ENCODE data around the gene DMD.

DMD gene

DNA sequence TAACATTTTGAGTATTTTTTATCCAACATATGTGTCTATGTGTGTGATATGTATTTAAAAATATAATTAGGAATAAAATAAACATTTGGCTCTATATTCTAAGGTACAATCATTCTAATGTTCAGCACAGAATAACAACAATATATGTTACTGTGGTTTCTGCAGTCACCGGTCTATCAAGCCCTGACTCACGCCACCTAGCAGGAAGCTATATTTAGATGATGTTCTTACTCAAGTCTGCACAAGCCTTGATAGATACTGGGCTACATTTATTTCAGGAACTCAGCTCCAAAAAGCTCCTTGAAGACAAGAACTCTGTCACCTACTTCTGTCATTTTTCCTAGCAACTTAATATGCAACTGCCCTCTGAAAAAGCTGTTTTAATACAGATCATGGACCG lies 1987.5 kb downstream of the DMD start:
- peaks cover 5% of the 10 kb centered on the region for H3K79me1 ChIP-seq (ENCODE audit: low read length)
- no peaks in the 10 kb centered on the region for H3K27me3 ChIP-seq (ENCODE audit: insufficient read depth, low read length)
- no peak overlapping the region for H2BK120ac ChIP-seq (ENCODE audit: insufficient read depth, low read length, poor library complexity)
- no peak overlapping the region for H3K23ac ChIP-seq (ENCODE audit: low read length)
- WGBS (ENCODE audit: extremely low coverage, insufficient coverage, insufficient read length), result no CpG with 5 or more reads among the region's 3 CpGs
- H3K14ac ChIP-seq (ENCODE audit: low read length), result no peak overlapping the region
- no peak overlapping the region for H3K9ac ChIP-seq (ENCODE audit: low read length)
- no peak overlapping the region for H2AK5ac ChIP-seq (ENCODE audit: low read length)
- no peaks in the 10 kb centered on the region for H3K79me2 ChIP-seq (ENCODE audit: control insufficient read depth, insufficient read depth, low read length, poor library complexity)
- no peak overlapping the region for H2BK12ac ChIP-seq (ENCODE audit: low read length)
- no peak overlapping the region for H3K4ac ChIP-seq (ENCODE audit: low read depth, low read length)
- no peak overlapping the region for H4K91ac ChIP-seq (ENCODE audit: low read depth, low read length)
- no peak overlapping the region for H3K18ac ChIP-seq (ENCODE audit: low read length)
- H3K4me3 ChIP-seq (ENCODE audit: low read depth, low read length), result no peak overlapping the region
- H4K12ac ChIP-seq (ENCODE audit: low read depth, low read length), result no peak overlapping the region
- H3K36me3 ChIP-seq (ENCODE audit: control insufficient read depth in 1 of 2, insufficient read depth in 2 of 2, low read length in 2 of 2), result no peaks in the 10 kb centered on the region
- H3K4me1 ChIP-seq (ENCODE audit: control insufficient read depth in 1 of 2, insufficient read depth in 2 of 2, low read length in 2 of 2), result peaks cover 0 to 5% of the 10 kb centered on the region in 2 experiments
- no peak overlapping the region for H2BK5ac ChIP-seq (ENCODE audit: low read depth, low read length, poor library complexity)
- peak in 1 of 2 donors; percentile 55 for DNase-seq
- no peak overlapping the region for H4K8ac ChIP-seq (ENCODE audit: low read depth, low read length)
- H3K9me3 ChIP-seq (ENCODE audit: insufficient read depth, low read depth, low read length), result no peaks in the 10 kb centered on the region
- no peak overlapping the region for H3K4me2 ChIP-seq (ENCODE audit: low read length)
- no peak overlapping the region for H3K27ac ChIP-seq (ENCODE audit: low read depth, low read length)
- no peak overlapping the region for H2AFZ ChIP-seq (ENCODE audit: insufficient read depth, low read length, poor library complexity)

DNA sequence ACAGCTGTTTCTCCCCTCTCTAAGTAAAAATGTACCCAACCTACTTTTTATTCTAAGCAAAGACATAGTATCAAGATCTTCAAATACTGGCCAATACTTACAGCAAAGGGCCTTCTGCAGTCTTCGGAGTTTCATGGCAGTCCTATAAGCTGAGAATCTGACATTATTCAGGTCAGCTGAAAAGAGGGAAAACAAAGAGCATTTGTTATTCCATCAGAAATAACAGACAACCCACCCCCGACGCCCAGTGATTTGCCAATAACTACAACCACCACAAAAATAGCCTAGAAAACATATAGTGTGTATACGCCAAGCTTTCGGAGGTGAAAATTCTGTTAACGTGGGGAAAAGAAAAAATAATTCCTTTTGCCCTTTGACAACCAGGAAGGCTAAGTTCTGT lies 1988.4 kb downstream of the DMD start:
- Histone ChIP-seq H4K8ac (ENCODE audit: low read depth, low read length) (no peak overlapping the region), H2BK5ac (ENCODE audit: low read depth, low read length, poor library complexity) (no peak overlapping the region), H3K27ac (ENCODE audit: low read depth, low read length) (no peak overlapping the region), H3K4me2 (ENCODE audit: low read length) (no peak overlapping the region), H3K9me3 (ENCODE audit: insufficient read depth, low read depth, low read length) (no peaks in the 10 kb centered on the region), H3K14ac (ENCODE audit: low read length) (no peak overlapping the region), H4K91ac (ENCODE audit: low read depth, low read length) (no peak overlapping the region), H2AFZ (ENCODE audit: insufficient read depth, low read length, poor library complexity) (no peak overlapping the region), H2AK5ac (ENCODE audit: low read length) (no peak overlapping the region), H3K36me3 (ENCODE audit: control insufficient read depth in 1 of 2, insufficient read depth in 2 of 2, low read length in 2 of 2) (no peaks in the 10 kb centered on the region), H3K23ac (ENCODE audit: low read length) (no peak overlapping the region), H3K79me2 (ENCODE audit: control insufficient read depth, insufficient read depth, low read length, poor library complexity) (no peaks in the 10 kb centered on the region), H3K79me1 (ENCODE audit: low read length) (peaks cover 5% of the 10 kb centered on the region), H2BK12ac (ENCODE audit: low read length) (no peak overlapping the region), H4K12ac (ENCODE audit: low read depth, low read length) (no peak overlapping the region), H3K18ac (ENCODE audit: low read length) (no peak overlapping the region), H3K9ac (ENCODE audit: low read length) (no peak overlapping the region), H2BK120ac (ENCODE audit: insufficient read depth, low read length, poor library complexity) (no peak overlapping the region), H3K27me3 (ENCODE audit: insufficient read depth, low read length) (no peaks in the 10 kb centered on the region), H3K4me3 (ENCODE audit: low read depth, low read length) (no peak overlapping the region), H3K4ac (ENCODE audit: low read depth, low read length) (no peak overlapping the region), H3K4me1 (ENCODE audit: control insufficient read depth in 1 of 2, insufficient read depth in 2 of 2, low read length in 2 of 2) (peaks cover 0 to 5% of the 10 kb centered on the region in 2 experiments)
- peak in 1 of 2 donors; percentile 3 for DNase-seq
- WGBS (ENCODE audit: extremely low coverage, insufficient coverage, insufficient read length), result no CpG with 5 or more reads among the region's 6 CpGs

DNA sequence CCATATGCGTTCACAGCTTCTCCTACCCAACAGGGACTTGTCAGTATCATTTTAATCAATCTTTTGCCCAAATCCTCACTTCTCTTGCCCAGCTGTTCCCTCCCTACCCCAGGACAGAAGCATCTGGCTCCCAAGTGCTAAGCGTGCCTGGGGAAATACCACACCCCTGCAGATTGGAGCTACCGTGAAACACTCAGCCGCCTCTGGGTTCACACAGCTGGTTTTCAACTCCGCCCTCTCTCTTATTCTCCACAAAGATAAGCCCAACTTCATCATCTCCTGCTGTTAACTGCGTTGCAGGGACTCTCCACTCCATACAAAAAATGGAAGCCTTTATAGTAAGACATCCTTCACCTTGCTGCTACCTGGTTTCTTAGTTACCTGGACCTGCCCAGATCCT lies 1992.2 kb downstream of the DMD start:
- H3K27me3 ChIP-seq (ENCODE audit: insufficient read depth, low read length), result no peaks in the 10 kb centered on the region
- no CpG with 5 or more reads among the region's 6 CpGs for WGBS (ENCODE audit: extremely low coverage, insufficient coverage, insufficient read length)

DNA sequence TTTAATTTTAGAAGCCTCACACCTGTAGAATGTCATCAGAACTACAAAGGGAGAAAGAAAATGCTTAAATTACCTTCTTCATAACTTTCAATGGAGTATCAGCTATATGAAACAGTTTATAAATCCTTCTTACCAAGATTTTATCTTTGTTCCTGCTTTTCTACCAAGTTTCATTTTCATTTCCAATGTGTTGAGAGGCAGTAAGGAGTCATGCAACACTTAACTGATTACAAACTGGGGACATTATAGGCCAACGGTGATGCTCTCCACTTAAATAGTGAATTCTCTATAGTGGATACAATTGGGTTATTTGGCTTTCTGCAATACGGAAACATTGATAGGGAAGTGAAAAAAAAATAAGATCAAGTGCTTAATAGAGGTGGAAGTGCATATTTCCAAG lies 1994.3 kb downstream of the DMD start:
- H3K4me1 ChIP-seq (ENCODE audit: control insufficient read depth in 1 of 2, insufficient read depth in 2 of 2, low read length in 2 of 2), result peaks cover 0 to 3% of the 10 kb centered on the region in 2 experiments
- peaks cover 5% of the 10 kb centered on the region for H3K79me1 ChIP-seq (ENCODE audit: low read length)
- no peak overlapping the region for H4K8ac ChIP-seq (ENCODE audit: low read depth, low read length)
- H3K18ac ChIP-seq (ENCODE audit: low read length), result no peak overlapping the region
- no peak overlapping the region for H3K4me2 ChIP-seq (ENCODE audit: low read length)
- no peak overlapping the region for H3K9ac ChIP-seq (ENCODE audit: low read length)
- no peak overlapping the region for H2BK120ac ChIP-seq (ENCODE audit: insufficient read depth, low read length, poor library complexity)
- no peak overlapping the region for H3K14ac ChIP-seq (ENCODE audit: low read length)
- no peaks in the 10 kb centered on the region for H3K79me2 ChIP-seq (ENCODE audit: control insufficient read depth, insufficient read depth, low read length, poor library complexity)
- H3K36me3 ChIP-seq (ENCODE audit: control insufficient read depth in 1 of 2, insufficient read depth in 2 of 2, low read length in 2 of 2), result no peaks in the 10 kb centered on the region
- H2BK5ac ChIP-seq (ENCODE audit: low read depth, low read length, poor library complexity), result no peak overlapping the region
- no CpG with 5 or more reads among the region's 2 CpGs for WGBS (ENCODE audit: extremely low coverage, insufficient coverage, insufficient read length)
- H3K4ac ChIP-seq (ENCODE audit: low read depth, low read length), result no peak overlapping the region
- no peak overlapping the region for H3K23ac ChIP-seq (ENCODE audit: low read length)
- H3K27me3 ChIP-seq (ENCODE audit: insufficient read depth, low read length), result no peaks in the 10 kb centered on the region
- H3K9me3 ChIP-seq (ENCODE audit: insufficient read depth, low read depth, low read length), result no peaks in the 10 kb centered on the region
- H2AK5ac ChIP-seq (ENCODE audit: low read length), result no peak overlapping the region
- no peak overlapping the region for H2BK12ac ChIP-seq (ENCODE audit: low read length)
- no peak overlapping the region for H4K12ac ChIP-seq (ENCODE audit: low read depth, low read length)
- no peak overlapping the region for H3K4me3 ChIP-seq (ENCODE audit: low read depth, low read length)
- H3K27ac ChIP-seq (ENCODE audit: low read depth, low read length), result no peak overlapping the region
- H4K91ac ChIP-seq (ENCODE audit: low read depth, low read length), result no peak overlapping the region
- no peak overlapping the region for H2AFZ ChIP-seq (ENCODE audit: insufficient read depth, low read length, poor library complexity)
- no peak for DNase-seq

More for the DNA sequence above, 1992.2 kb downstream of the DMD start:
- no peak for DNase-seq
- H3K14ac ChIP-seq (ENCODE audit: low read length), result no peak overlapping the region
- no peaks in the 10 kb centered on the region for H3K36me3 ChIP-seq (ENCODE audit: control insufficient read depth in 1 of 2, insufficient read depth in 2 of 2, low read length in 2 of 2)
- no peak overlapping the region for H3K9ac ChIP-seq (ENCODE audit: low read length)
- H4K12ac ChIP-seq (ENCODE audit: low read depth, low read length), result no peak overlapping the region
- no peak overlapping the region for H2AK5ac ChIP-seq (ENCODE audit: low read length)
- H2AFZ ChIP-seq (ENCODE audit: insufficient read depth, low read length, poor library complexity), result no peak overlapping the region
- no peak overlapping the region for H3K27ac ChIP-seq (ENCODE audit: low read depth, low read length)
- H3K4me2 ChIP-seq (ENCODE audit: low read length), result no peak overlapping the region
- H3K79me1 ChIP-seq (ENCODE audit: low read length), result peaks cover 5% of the 10 kb centered on the region
- H3K23ac ChIP-seq (ENCODE audit: low read length), result no peak overlapping the region
- H3K18ac ChIP-seq (ENCODE audit: low read length), result no peak overlapping the region
- no peak overlapping the region for H2BK5ac ChIP-seq (ENCODE audit: low read depth, low read length, poor library complexity)
- H3K4me1 ChIP-seq (ENCODE audit: control insufficient read depth in 1 of 2, insufficient read depth in 2 of 2, low read length in 2 of 2), result peaks cover 0 to 5% of the 10 kb centered on the region in 2 experiments
- H4K91ac ChIP-seq (ENCODE audit: low read depth, low read length), result no peak overlapping the region
- H3K9me3 ChIP-seq (ENCODE audit: insufficient read depth, low read depth, low read length), result no peaks in the 10 kb centered on the region
- H3K79me2 ChIP-seq (ENCODE audit: control insufficient read depth, insufficient read depth, low read length, poor library complexity), result no peaks in the 10 kb centered on the region
- H2BK12ac ChIP-seq (ENCODE audit: low read length), result no peak overlapping the region
- no peak overlapping the region for H3K4ac ChIP-seq (ENCODE audit: low read depth, low read length)
- no peak overlapping the region for H4K8ac ChIP-seq (ENCODE audit: low read depth, low read length)
- no peak overlapping the region for H3K4me3 ChIP-seq (ENCODE audit: low read depth, low read length)
- no peak overlapping the region for H2BK120ac ChIP-seq (ENCODE audit: insufficient read depth, low read length, poor library complexity)

All from trophoblast cell (in vitro differentiated cells and primary cell).